Caki2 (cell line): Measurements from ENCODE around the gene ZC3H14. TPM values are rescaled to one million over a fixed set of nuclear protein-coding genes. Genes with fewer than 3 reads are reported as not detected.
A peak's percentile ranks its signal among the peaks of the same experiment; 100 is the strongest.

Source experiments
- DNase-seq: peaks from one replicate; pipeline ENCODE4 v3.0.0-alpha.2; 2015; ENCODE audit warnings: low read depth
- in situ Hi-C: cut with HindIII; loops from 2 replicates; pipeline ENCODE4 v1.10.0; 2016; ENCODE audit warnings: low sequenced_read_pairs, low pct_unique_long_range_greater_than_20kb, mixed read lengths
- total RNA-seq: library from RNA; depleted of rRNA; stranded (reverse); fragments of >200 nt; shearing (Covaris generic); gene quantifications from 2 replicates; pipeline ENCODE4 v1.2.3, GENCODE V29; 2014; ENCODE audit warnings: low replicate concordance; rRNA removed

Gene ZC3H14
- total RNA-seq, 1 experiment from 2014 or later = 34.1 TPM

- in situ Hi-C loops = no loop called here
These were observed 68.3 kb downstream of the ZC3H14 start for GRCh38 chr14:88631091-88631490.

DNA sequence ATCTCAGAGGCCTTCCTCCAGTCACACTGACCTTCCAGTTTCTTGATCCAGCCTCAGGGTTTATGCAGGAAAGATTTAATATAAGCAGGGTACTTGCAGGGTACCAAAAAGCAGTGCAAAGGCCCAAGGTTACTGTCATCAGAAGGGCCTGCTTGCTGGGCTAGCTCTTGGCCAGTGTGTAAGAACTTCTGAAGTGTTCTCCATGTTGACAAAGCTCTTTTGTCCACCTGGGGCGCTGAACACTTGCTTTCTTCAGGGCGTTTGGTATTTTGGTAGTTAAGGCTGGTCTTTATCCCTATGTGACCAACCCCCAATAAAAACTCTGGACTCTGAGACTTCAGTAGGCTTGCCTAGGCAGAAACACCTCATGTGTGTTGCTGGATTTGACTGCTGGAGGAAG is 69.7 kb downstream of the ZC3H14 start:
- no peak for DNase-seq
- in situ Hi-C loops = no loop called here

More at GRCh38 chr14:88631091-88631490, 68.3 kb downstream of the ZC3H14 start:
- no peak for DNase-seq

DNA sequence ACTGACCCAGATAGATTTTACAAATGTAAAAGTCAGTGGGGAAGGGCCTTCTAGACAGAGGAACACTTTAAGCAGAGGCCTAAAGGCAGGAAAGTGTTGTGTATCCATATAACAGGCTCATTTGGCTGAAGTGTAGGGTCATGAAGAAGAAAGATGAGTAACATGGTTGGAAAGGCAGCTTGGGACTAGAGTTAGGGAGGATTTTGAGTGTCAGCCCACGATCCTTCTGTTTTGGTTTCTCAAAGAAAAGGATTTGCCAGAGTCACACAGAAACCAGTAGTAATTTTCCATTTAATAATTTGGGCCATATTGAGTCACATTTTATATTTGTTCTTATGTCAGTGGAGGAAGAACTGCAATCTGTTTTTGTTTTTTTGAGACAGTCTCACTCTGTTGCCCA is 76.4 kb downstream of the ZC3H14 start:
- in situ Hi-C loops = no loop called here
- no peak for DNase-seq

DNA sequence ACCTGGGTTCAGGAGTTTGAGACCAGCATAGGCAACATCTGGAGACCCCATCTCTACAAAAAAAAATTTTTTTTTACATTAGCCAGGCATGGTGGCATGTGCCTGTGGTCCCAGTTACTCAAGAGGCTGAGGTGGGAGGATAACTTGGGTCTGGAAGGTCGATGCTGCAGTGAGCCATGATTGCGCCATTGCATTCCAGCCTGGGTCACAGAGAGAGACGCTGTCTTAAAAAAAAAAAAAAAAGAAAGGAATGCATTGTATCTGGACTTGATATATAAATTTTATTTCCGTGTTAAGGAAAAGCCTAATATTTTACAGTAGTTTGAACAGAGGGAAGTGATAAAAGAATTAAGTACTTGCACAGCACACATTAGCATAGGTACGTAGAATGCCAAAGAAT is 97.2 kb downstream of the ZC3H14 start:
- in situ Hi-C loops = no loop called here
- DNase-seq = no peak

DNA sequence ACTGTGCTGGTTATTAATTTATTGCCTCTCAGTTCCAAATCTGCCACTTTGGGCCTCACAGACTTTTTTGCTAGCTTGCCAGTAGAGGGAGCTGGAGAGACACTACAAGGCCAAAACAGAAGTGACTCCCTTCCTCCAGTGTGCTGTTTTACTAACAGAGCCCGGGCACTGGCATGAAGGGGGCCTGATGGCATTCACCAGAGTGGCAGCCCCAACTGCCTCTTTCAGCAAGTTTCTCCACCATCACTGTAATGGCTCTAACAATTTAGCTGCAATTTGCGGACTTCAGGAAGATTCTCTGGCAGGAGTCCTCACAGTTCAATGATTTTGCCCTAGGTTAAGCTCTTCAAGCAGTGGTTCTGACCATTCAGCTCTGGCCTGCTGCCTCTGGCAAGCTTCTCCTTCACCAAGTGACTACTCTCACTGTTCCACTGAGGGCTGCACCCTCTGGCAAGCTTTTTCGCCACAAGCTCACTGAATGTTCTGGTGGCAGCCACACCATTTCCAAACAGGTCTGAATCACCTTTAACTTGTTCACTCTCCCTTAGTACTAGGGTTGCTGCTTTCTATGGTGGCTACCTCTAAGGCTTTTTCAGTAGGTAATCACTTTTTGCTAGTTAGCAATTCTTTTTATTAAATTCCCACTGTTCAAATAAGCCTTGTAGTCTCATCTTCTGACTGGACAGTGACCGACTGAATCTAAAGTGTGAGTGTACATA is 104.9 kb downstream of the ZC3H14 start:
- DNase-seq = peak; percentile 51
- in situ Hi-C loops = no loop called here

- in situ Hi-C loops = no loop called here
- no peak for DNase-seq
These were observed 105.7 kb downstream of the ZC3H14 start for GRCh38 chr14:88668448-88669116.

DNA sequence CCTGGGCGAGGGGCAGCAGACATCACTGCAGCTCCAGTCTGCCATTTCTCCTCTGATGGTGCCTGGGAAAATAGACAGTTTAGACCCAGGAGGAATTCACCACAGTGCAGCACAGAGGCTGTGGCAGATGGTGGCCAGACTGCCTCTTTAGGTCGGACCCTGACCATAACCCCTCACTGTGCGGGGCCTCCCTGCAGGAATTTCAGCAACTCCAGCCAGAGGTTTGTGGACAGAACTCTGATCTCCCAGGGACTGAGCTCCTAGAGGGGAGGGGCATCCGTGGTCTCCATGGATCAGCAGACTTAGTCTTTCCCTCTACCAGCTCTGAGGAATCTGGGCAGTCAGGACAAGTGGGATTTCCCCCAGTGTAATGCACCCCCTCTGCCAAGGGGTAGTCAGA is 106.5 kb downstream of the ZC3H14 start:
- in situ Hi-C loops = no loop called here
- no peak for DNase-seq

Other genes with a start within 250 kb of the ZC3H14 start
- gene KCNK10, start 239.8 kb upstream of the ZC3H14 start, total RNA-seq = not detected in 2 replicates
- 16.0 and 16.3 TPM in 2 replicates for gene SPATA7, start 177.4 kb upstream of the ZC3H14 start, total RNA-seq
- gene PTPN21, start 8.0 kb upstream of the ZC3H14 start, total RNA-seq = 0.58 and 3.7 TPM in 2 replicates
- gene EML5, start 229.9 kb downstream of the ZC3H14 start, total RNA-seq = 0.12 and 1.3 TPM in 2 replicates